GM21423 (cell line): ENCODE data around the gene SLX4IP.

ENCODE experiments used
- ATAC-seq: cut with Tn5 transposase; IDR thresholded peaks from one replicate; pipeline ENCODE4 v1.9.1; 2021; ENCODE audit warnings: mild to moderate bottlenecking, moderate library complexity; ENCODE audit not compliant: unreplicated experiment

SLX4IP gene

GRCh38 chr20:10427060-10427692 lies 7.9 kb upstream of the SLX4IP start:
- no peak for ATAC-seq

- ATAC-seq, result peak; percentile 42
These were observed 7.1 kb upstream of the SLX4IP start for GRCh38 chr20:10428008-10428407.

- no peak for ATAC-seq
These were observed 5.6 kb upstream of the SLX4IP start for GRCh38 chr20:10429443-10429981.

- no peak for ATAC-seq
These were observed 5.1 kb upstream of the SLX4IP start for GRCh38 chr20:10430000-10430466.

- no peak for ATAC-seq
These were observed 4.4 kb upstream of the SLX4IP start for GRCh38 chr20:10430704-10431103.

GRCh38 chr20:10432079-10432478 lies 3.0 kb upstream of the SLX4IP start:
- no peak for ATAC-seq

GRCh38 chr20:10433014-10433622 lies 2.0 kb upstream of the SLX4IP start:
- no peak for ATAC-seq

- ATAC-seq, result peak; percentile 50
These were observed 1.3 kb upstream of the SLX4IP start, which contains the start of gene MKKS for GRCh38 chr20:10433623-10434466. Gene MKKS (minus strand): TSS chr20:10434222. CDS start chr20:10413514, 20,708 bp downstream.

GRCh38 chr20:10434467-10434831 lies 656 bp upstream of the SLX4IP start:
- peak; percentile 35 for ATAC-seq

- ATAC-seq, result no peak
These were observed 1.1 kb downstream of the SLX4IP start for GRCh38 chr20:10436053-10436699.

- no peak for ATAC-seq
These were observed 3.1 kb downstream of the SLX4IP start for GRCh38 chr20:10438217-10438616.

GRCh38 chr20:10443936-10444335 lies 8.8 kb downstream of the SLX4IP start:
- ATAC-seq, result no peak

- ATAC-seq, result no peak
These were observed 10.7 kb downstream of the SLX4IP start for GRCh38 chr20:10445758-10446157.

- peak; percentile 98 for ATAC-seq
These were observed 11.9 kb downstream of the SLX4IP start for GRCh38 chr20:10447028-10447427.

GRCh38 chr20:10448270-10449156 lies 13.4 kb downstream of the SLX4IP start:
- no peak for ATAC-seq

- no peak for ATAC-seq
These were observed 14.2 kb downstream of the SLX4IP start for GRCh38 chr20:10449270-10449669.

GRCh38 chr20:10453241-10453640 lies 18.1 kb downstream of the SLX4IP start:
- ATAC-seq, result peak; percentile 98

GRCh38 chr20:10454151-10454750 lies 19.1 kb downstream of the SLX4IP start:
- no peak for ATAC-seq

- no peak for ATAC-seq
These were observed 26.4 kb downstream of the SLX4IP start for GRCh38 chr20:10461495-10461894.

- no peak for ATAC-seq
These were observed 27.4 kb downstream of the SLX4IP start for GRCh38 chr20:10462516-10462915.
